Activated T-cell treated with anti-CD3 and anti-CD28 coated beads for 48 hours (primary cell): ENCODE measurements around the gene FAM124A.
A peak's percentile ranks its signal among the peaks of the same experiment; 100 is the strongest.

Source experiments
- DNase-seq: peaks from one replicate; pipeline ENCODE4 v3.0.0-alpha.2; 2020; ENCODE audit warnings: low read depth

The FAM124A gene

GRCh38 chr13:51222037-51222685 lies at the start of gene FAM124A:
Gene FAM124A (plus strand): TSS chr13:51222398. CDS start chr13:51222502, 104 bp downstream.
- DNase-seq = peak; percentile 63

- no peak for DNase-seq
Measured at GRCh38 chr13:51175021-51175420, 47.2 kb upstream of the FAM124A start.

- DNase-seq = no peak
Measured at GRCh38 chr13:51175639-51176038, 46.6 kb upstream of the FAM124A start.

GRCh38 chr13:51177188-51177587 lies 45.0 kb upstream of the FAM124A start:
- DNase-seq = no peak

- DNase-seq = no peak
Measured at GRCh38 chr13:51178456-51179074, 43.6 kb upstream of the FAM124A start.

- no peak for DNase-seq
Measured at GRCh38 chr13:51179432-51179971, 42.7 kb upstream of the FAM124A start.

- no peak for DNase-seq
Measured at GRCh38 chr13:51180853-51181511, 41.2 kb upstream of the FAM124A start.

- no peak for DNase-seq
Measured at GRCh38 chr13:51181786-51182383, 40.3 kb upstream of the FAM124A start.

GRCh38 chr13:51191743-51192142 lies 30.5 kb upstream of the FAM124A start:
- DNase-seq = no peak

- no peak for DNase-seq
Measured at GRCh38 chr13:51192348-51192747, 29.9 kb upstream of the FAM124A start.

- DNase-seq = no peak
Measured at GRCh38 chr13:51193387-51193786, 28.8 kb upstream of the FAM124A start.

GRCh38 chr13:51194942-51195341 lies 27.3 kb upstream of the FAM124A start:
- no peak for DNase-seq

GRCh38 chr13:51201886-51202285 lies 20.3 kb upstream of the FAM124A start:
- no peak for DNase-seq

- DNase-seq = no peak
Measured at GRCh38 chr13:51202477-51203046, 19.6 kb upstream of the FAM124A start.

GRCh38 chr13:51206584-51206983 lies 15.6 kb upstream of the FAM124A start:
- no peak for DNase-seq

GRCh38 chr13:51207881-51208280 lies 14.3 kb upstream of the FAM124A start:
- DNase-seq = no peak

- no peak for DNase-seq
Measured at GRCh38 chr13:51208716-51209115, 13.5 kb upstream of the FAM124A start.

GRCh38 chr13:51211910-51212309 lies 10.3 kb upstream of the FAM124A start:
- DNase-seq = no peak

- DNase-seq = no peak
Measured at GRCh38 chr13:51212758-51213157, 9.4 kb upstream of the FAM124A start.

- no peak for DNase-seq
Measured at GRCh38 chr13:51213173-51213728, 8.9 kb upstream of the FAM124A start.

GRCh38 chr13:51218626-51219025 lies 3.6 kb upstream of the FAM124A start:
- DNase-seq = no peak

GRCh38 chr13:51220706-51221105 lies 1.5 kb upstream of the FAM124A start:
- no peak for DNase-seq
